Loucy (cell line): ENCODE results near the gene NNMT.

Experiments
- H2AFZ ChIP-seq: fragments of 200-600 bp; sonication (generic); 2 replicates; pipeline ENCODE4 v1.6.0; 2016; ENCODE audit warnings: antibody characterized with exemption, mild to moderate bottlenecking, low read length, moderate library complexity
- H3F3A ChIP-seq: fragments of 200-600 bp; 2 replicates; pipeline ENCODE4 v1.6.0; 2016; ENCODE audit warnings: antibody characterized with exemption, low read depth, mild to moderate bottlenecking
- H3K27me3 ChIP-seq: fragments of 200-600 bp; sonication (generic); 2 replicates; pipeline ENCODE4 v1.6.1; 2014; ENCODE audit warnings: low read length, mild to moderate bottlenecking; ENCODE audit not compliant: insufficient read depth, poor library complexity, severe bottlenecking
- H3K36me3 ChIP-seq: fragments of 200-600 bp; sonication (generic); 2 replicates; pipeline ENCODE4 v1.6.1; 2016; ENCODE audit warnings: low read length; ENCODE audit not compliant: insufficient read depth
- H3K4me1 ChIP-seq: fragments of 200-600 bp; sonication (generic); 2 replicates; pipeline ENCODE4 v1.5.1; 2014; ENCODE audit warnings: low read length, mild to moderate bottlenecking; ENCODE audit not compliant: insufficient read depth, poor library complexity, severe bottlenecking
- H3K4me2 ChIP-seq: fragments of 200-600 bp; sonication (generic); 2 replicates; pipeline ENCODE4 v1.6.0; 2014; ENCODE audit warnings: antibody characterized with exemption, low read length, low read depth, mild to moderate bottlenecking; ENCODE audit not compliant: poor library complexity, severe bottlenecking
- H3K4me3 ChIP-seq: fragments of 200-600 bp; sonication (generic); 2 replicates; pipeline ENCODE4 v1.5.1; 2014; ENCODE audit warnings: low read length, mild to moderate bottlenecking, mixed read lengths; ENCODE audit not compliant: poor library complexity, severe bottlenecking
- H3K79me2 ChIP-seq: fragments of 200-600 bp; sonication (generic); 2 replicates; pipeline ENCODE4 v1.6.1; 2014; ENCODE audit warnings: low read length; ENCODE audit not compliant: insufficient read depth
- H3K9ac ChIP-seq: fragments of 200-600 bp; sonication (generic); 2 replicates; pipeline ENCODE4 v1.6.0; 2014; ENCODE audit warnings: mild to moderate bottlenecking, low read depth, low read length, moderate library complexity; ENCODE audit not compliant: poor library complexity, severe bottlenecking
- H3K9me2 ChIP-seq: fragments of 200-600 bp; sonication (generic); replicated peaks from 2 replicates; pipeline ENCODE4 v1.6.1; 2016; ENCODE audit warnings: low read depth, low read length, mixed read lengths
- H3K9me3 ChIP-seq: fragments of 200-600 bp; sonication (generic); 2 replicates; pipeline ENCODE4 v1.6.1; 2014; ENCODE audit warnings: mild to moderate bottlenecking, antibody characterized with exemption, low read length, low read depth; ENCODE audit not compliant: insufficient read depth
- H4K20me1 ChIP-seq: fragments of 200-600 bp; sonication (generic); 2 replicates; pipeline ENCODE4 v1.6.0; 2014; ENCODE audit warnings: antibody characterized with exemption, low read length, mild to moderate bottlenecking; ENCODE audit not compliant: insufficient read depth, poor library complexity, severe bottlenecking
- CTCF ChIP-seq: fragments of 200-600 bp; sonication (generic); conservative IDR thresholded peaks from 2 replicates; pipeline ENCODE4 v1.5.1; 2014; ENCODE audit warnings: mild to moderate bottlenecking, antibody characterized with exemption, low read length
- EZH2phosphoT487 ChIP-seq: fragments of 200-600 bp; IDR thresholded peaks from 2 replicates; pipeline ENCODE4 v1.6.1; 2018; ENCODE audit warnings: antibody characterized with exemption, mild to moderate bottlenecking, moderate library complexity, borderline replicate concordance

Gene NNMT

GRCh38 chr11:114269498-114269897 lies 26.7 kb upstream of the NNMT start:
- Histone ChIP-seq H3K36me3 (no peaks in the 10 kb centered on the region), H3K9ac (no peak overlapping the region), H3K9me2 (no peaks in the 10 kb centered on the region), H3K9me3 (no peaks in the 10 kb centered on the region), H2AFZ (no peak overlapping the region), H3K27me3 (no peaks in the 10 kb centered on the region), H3K4me1 (no peaks in the 10 kb centered on the region), H3K79me2 (no peaks in the 10 kb centered on the region), H3K4me2 (no peak overlapping the region), H3F3A (no peaks in the 10 kb centered on the region), H4K20me1 (no peaks in the 10 kb centered on the region), H3K4me3 (no peak overlapping the region)
- TF ChIP-seq EZH2phosphoT487 = no peak
- TF ChIP-seq CTCF = no peak

GRCh38 chr11:114270531-114271270 lies 25.5 kb upstream of the NNMT start:
- Histone ChIP-seq H2AFZ (no peak overlapping the region), H3F3A (no peaks in the 10 kb centered on the region), H3K4me2 (no peak overlapping the region), H3K79me2 (no peaks in the 10 kb centered on the region), H3K9ac (no peak overlapping the region), H3K9me3 (no peaks in the 10 kb centered on the region), H3K4me1 (no peaks in the 10 kb centered on the region), H3K4me3 (no peak overlapping the region), H3K36me3 (no peaks in the 10 kb centered on the region), H3K27me3 (no peaks in the 10 kb centered on the region), H3K9me2 (no peaks in the 10 kb centered on the region), H4K20me1 (no peaks in the 10 kb centered on the region)
- TF ChIP-seq CTCF (no peak), EZH2phosphoT487 (no peak)

DNA sequence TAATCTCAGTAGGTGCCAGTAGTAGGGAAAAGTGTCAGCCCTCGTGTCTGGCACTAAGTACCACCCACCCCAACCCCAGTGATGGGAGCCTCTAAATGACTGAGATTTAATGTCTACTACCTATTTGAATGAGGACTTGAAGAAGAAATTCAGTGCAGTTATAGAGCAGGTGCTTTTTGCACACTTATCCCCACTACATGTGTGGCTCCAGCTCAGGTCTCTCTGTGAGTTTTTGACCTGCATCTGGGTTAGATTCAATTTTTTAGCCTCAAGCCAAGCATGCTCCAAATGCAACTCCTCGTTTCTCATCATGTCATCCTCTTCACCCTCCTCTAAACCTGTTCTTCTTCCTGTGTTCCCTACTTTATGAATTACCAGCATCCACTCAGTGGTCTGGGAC lies 24.9 kb upstream of the NNMT start:
- Histone ChIP-seq H3K36me3 (no peaks in the 10 kb centered on the region), H4K20me1 (no peaks in the 10 kb centered on the region), H3K4me2 (no peak overlapping the region), H3F3A (no peaks in the 10 kb centered on the region), H2AFZ (no peak overlapping the region), H3K4me3 (no peak overlapping the region), H3K4me1 (no peaks in the 10 kb centered on the region), H3K79me2 (no peaks in the 10 kb centered on the region), H3K9ac (no peak overlapping the region), H3K9me3 (no peaks in the 10 kb centered on the region), H3K9me2 (no peaks in the 10 kb centered on the region), H3K27me3 (no peaks in the 10 kb centered on the region)
- no peak for TF ChIP-seq CTCF
- TF ChIP-seq EZH2phosphoT487 = no peak
